Left kidney (tissue), 8 donors: ENCODE results near the gene UBN2. TPM values are rescaled to one million over a fixed set of nuclear protein-coding genes. Genes with fewer than 3 reads are reported as not detected.
A peak's percentile ranks its signal among the peaks of the same experiment; 100 is the strongest.
"Not testable (repeated sequence)": the region's sequence is repeated elsewhere in the genome, so short reads cannot be mapped to it uniquely, and the experiment has no call there.

Experiments used
- DNase-seq: peaks from one replicate; pipeline ENCODE4 v3.0.0-alpha.2; 2013
- long read RNA-seq, 8 donors: transcript quantifications; one replicate each; lab custom pipeline, GENCODE V29; 2026
- polyA plus RNA-seq: library from polyadenylated mRNA; unstranded; fragments of 120-200 nt; gene quantifications from one replicate; pipeline ENCODE4 v1.2.1, GENCODE V29; 2013; ENCODE audit not compliant: insufficient read length

Gene UBN2
- polyA plus RNA-seq = 27.5 TPM
- long read RNA-seq, donor 1 = 0 reads
- long read RNA-seq, donor 2, full-length matches to known transcripts = 2 of 2 reads
- long read RNA-seq, donor 2, partial matches to known transcripts = 0 of 2 reads
- long read RNA-seq, donor 2, other reads (novel, unspliced or antisense) = 0 of 2 reads
- long read RNA-seq, donor 3 = 0 reads
- long read RNA-seq, donor 4 = 0 reads
- long read RNA-seq, donor 5, full-length matches to known transcripts = 1 of 1 reads
- long read RNA-seq, donor 5, partial matches to known transcripts = 0 of 1 reads
- long read RNA-seq, donor 5, other reads (novel, unspliced or antisense) = 0 of 1 reads
- long read RNA-seq, donor 6 = 0 reads
- long read RNA-seq, donor 7, partial matches to known transcripts = 7 of 7 reads
- long read RNA-seq, donor 7, other reads (novel, unspliced or antisense) = 0 of 7 reads
- long read RNA-seq, donor 8 = 0 reads

GRCh38 chr7:139230774-139231512 is at the start of gene UBN2:
TSS of gene UBN2 (plus strand) at chr7:139231237. CDS start at chr7:139231485, 248 bp downstream.
- peak; percentile 98 for DNase-seq

- DNase-seq = no peak
Observed at GRCh38 chr7:139181404-139181803, 49.6 kb upstream of the UBN2 start.

- DNase-seq = no peak
Observed at GRCh38 chr7:139182363-139182762, 48.7 kb upstream of the UBN2 start.

- DNase-seq = no peak
Observed at GRCh38 chr7:139183251-139183650, 47.8 kb upstream of the UBN2 start.

- DNase-seq = no peak
Observed at GRCh38 chr7:139183878-139184338, 47.1 kb upstream of the UBN2 start.

- no peak for DNase-seq
Observed at GRCh38 chr7:139186146-139186545, 44.9 kb upstream of the UBN2 start.

GRCh38 chr7:139189357-139189756 is 41.7 kb upstream of the UBN2 start:
- no peak for DNase-seq

GRCh38 chr7:139192014-139192706 is 38.9 kb upstream of the UBN2 start:
- no peak for DNase-seq

GRCh38 chr7:139200382-139200781 is 30.7 kb upstream of the UBN2 start:
- DNase-seq = no peak

- DNase-seq = no peak
Observed at GRCh38 chr7:139203992-139204391, 27.0 kb upstream of the UBN2 start.

GRCh38 chr7:139205843-139206242 is 25.2 kb upstream of the UBN2 start:
- no peak for DNase-seq

GRCh38 chr7:139212133-139212532 is 18.9 kb upstream of the UBN2 start:
- no peak for DNase-seq

- DNase-seq = not testable (repeated sequence)
Observed at GRCh38 chr7:139213489-139213888, 17.5 kb upstream of the UBN2 start.

- DNase-seq = no peak
Observed at GRCh38 chr7:139218173-139218572, 12.9 kb upstream of the UBN2 start.

GRCh38 chr7:139224219-139224618 is 6.8 kb upstream of the UBN2 start:
- DNase-seq = no peak

- not testable (repeated sequence) for DNase-seq
Observed at GRCh38 chr7:139224836-139225235, 6.2 kb upstream of the UBN2 start.

- not testable (repeated sequence) for DNase-seq
Observed at GRCh38 chr7:139225286-139226157, 5.5 kb upstream of the UBN2 start.

GRCh38 chr7:139226158-139226515 is 4.9 kb upstream of the UBN2 start:
- DNase-seq = not testable (repeated sequence)

GRCh38 chr7:139226988-139227488 is 4.0 kb upstream of the UBN2 start:
- not testable (repeated sequence) for DNase-seq

- DNase-seq = no peak
Observed at GRCh38 chr7:139230023-139230422, 1.0 kb upstream of the UBN2 start.

- DNase-seq = no peak
Observed at GRCh38 chr7:139230484-139230773, 608 bp upstream of the UBN2 start.
